ENCODE measurements around the gene SLC7A9.
"Not testable (repeated sequence)": the region's sequence is repeated elsewhere in the genome, so short reads cannot be mapped to it uniquely, and the experiment has no call there.

SLC7A9 gene

DNA sequence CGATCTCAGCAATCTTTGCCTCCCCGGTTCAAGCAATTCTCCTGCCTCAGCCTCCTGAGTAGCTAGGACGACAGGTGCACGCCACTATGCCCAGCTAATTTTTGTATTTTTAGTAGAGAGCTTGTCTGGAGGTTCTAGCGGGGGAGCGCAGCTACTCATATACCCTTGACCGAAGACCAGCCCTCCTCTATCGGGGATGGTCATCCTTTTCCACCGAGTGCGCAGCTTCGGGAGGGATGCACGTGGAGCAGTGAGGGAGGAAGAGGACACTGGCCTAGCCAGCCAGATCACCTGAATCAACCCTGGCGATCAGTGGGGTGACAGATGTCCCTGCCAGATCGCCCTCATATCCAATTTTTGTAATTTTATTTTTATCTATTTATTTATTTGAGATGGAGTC is 6.8 kb downstream of the SLC7A9 start:
- TF ChIP-seq, protein P1, sequence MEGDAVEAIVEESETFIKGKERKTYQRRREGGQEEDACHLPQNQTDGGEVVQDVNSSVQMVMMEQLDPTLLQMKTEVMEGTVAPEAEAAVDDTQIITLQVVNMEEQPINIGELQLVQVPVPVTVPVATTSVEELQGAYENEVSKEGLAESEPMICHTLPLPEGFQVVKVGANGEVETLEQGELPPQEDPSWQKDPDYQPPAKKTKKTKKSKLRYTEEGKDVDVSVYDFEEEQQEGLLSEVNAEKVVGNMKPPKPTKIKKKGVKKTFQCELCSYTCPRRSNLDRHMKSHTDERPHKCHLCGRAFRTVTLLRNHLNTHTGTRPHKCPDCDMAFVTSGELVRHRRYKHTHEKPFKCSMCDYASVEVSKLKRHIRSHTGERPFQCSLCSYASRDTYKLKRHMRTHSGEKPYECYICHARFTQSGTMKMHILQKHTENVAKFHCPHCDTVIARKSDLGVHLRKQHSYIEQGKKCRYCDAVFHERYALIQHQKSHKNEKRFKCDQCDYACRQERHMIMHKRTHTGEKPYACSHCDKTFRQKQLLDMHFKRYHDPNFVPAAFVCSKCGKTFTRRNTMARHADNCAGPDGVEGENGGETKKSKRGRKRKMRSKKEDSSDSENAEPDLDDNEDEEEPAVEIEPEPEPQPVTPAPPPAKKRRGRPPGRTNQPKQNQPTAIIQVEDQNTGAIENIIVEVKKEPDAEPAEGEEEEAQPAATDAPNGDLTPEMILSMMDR (IDR thresholded peaks at IDR 0.05; ENCODE audit: low read depth, low read length, missing control alignments), result no peak
- in situ Hi-C loops (cut with HindIII; ENCODE audit: low sequenced_read_pairs), result no loop called here
- DNase-seq (ENCODE audit: low read depth), result no peak
- H3K4me3 ChIP-seq (ENCODE audit: low read depth, low read length), result no peak overlapping the region

GRCh38 chr19:32862173-32862572 is 7.4 kb downstream of the SLC7A9 start:
- DNase-seq (ENCODE audit: low read depth), result no peak
- no peak overlapping the region for H3K4me3 ChIP-seq (ENCODE audit: low read depth, low read length)
- TF ChIP-seq, protein P1 (IDR thresholded peaks at IDR 0.05; ENCODE audit: low read depth, low read length, missing control alignments), result no peak
- in situ Hi-C loops (cut with HindIII; ENCODE audit: low sequenced_read_pairs), result no loop called here

- DNase-seq (ENCODE audit: low read depth), result no peak
- TF ChIP-seq, protein P1 (IDR thresholded peaks at IDR 0.05; ENCODE audit: low read depth, low read length, missing control alignments), result no peak
- no peak overlapping the region for H3K4me3 ChIP-seq (ENCODE audit: low read depth, low read length)
- in situ Hi-C loops (cut with HindIII; ENCODE audit: low sequenced_read_pairs), result no loop called here
Measured at GRCh38 chr19:32861596-32861995, 8.0 kb downstream of the SLC7A9 start.

- TF ChIP-seq, protein P1 (IDR thresholded peaks at IDR 0.05; ENCODE audit: low read depth, low read length, missing control alignments), result no peak
- in situ Hi-C loops (cut with HindIII; ENCODE audit: low sequenced_read_pairs), result no loop called here
- no peak overlapping the region for H3K4me3 ChIP-seq (ENCODE audit: low read depth, low read length)
- no peak for DNase-seq (ENCODE audit: low read depth)
Measured at GRCh38 chr19:32859591-32859990, 10.0 kb downstream of the SLC7A9 start.

DNA sequence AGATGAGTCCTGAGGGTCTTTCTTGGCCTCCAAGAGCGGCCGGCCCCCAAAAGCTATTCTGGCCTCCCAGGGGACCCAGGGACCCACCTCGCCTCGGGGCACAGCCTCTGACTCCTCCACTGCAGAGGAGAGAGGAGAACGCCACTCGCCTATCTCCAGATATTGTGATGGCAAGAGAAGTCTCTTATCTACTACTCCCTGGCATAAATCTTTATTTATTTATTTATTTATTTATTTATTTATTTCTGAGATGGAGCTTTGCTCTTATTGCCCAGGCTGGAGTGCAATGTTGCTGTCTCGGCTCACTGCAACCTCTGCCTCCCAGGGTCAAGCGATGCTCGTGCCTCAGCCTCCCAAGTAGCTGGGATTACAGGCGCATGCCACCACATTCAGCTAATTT is 11.0 kb downstream of the SLC7A9 start:
- in situ Hi-C loops (cut with HindIII; ENCODE audit: low sequenced_read_pairs), result no loop called here
- DNase-seq (ENCODE audit: low read depth), result no peak
- TF ChIP-seq, protein P1 (IDR thresholded peaks at IDR 0.05; ENCODE audit: low read depth, low read length, missing control alignments), result no peak
- no peak overlapping the region for H3K4me3 ChIP-seq (ENCODE audit: low read depth, low read length)

DNA sequence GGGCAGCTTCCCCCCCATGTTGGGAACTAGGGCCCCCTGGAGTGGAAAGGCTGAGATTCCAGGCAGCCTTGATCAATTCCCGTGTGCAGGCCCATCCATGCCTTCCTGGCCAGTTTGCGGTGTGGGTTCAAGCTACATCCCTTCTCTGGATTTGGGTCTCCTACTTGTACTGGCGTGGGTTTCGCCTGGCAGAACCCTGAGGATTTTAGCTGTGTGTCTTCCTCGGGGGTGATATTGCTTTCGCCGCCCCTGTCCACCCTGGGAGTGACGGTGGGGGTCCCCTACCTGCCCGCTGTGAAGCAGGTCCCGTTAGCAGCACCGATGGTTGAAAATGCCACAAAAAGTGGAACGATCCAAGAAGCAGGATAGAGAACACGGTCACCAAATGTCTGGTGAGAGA is 11.4 kb downstream of the SLC7A9 start:
- DNase-seq (ENCODE audit: low read depth), result no peak
- H3K4me3 ChIP-seq (ENCODE audit: low read depth, low read length), result no peak overlapping the region
- in situ Hi-C loops (cut with HindIII; ENCODE audit: low sequenced_read_pairs), result no loop called here
- TF ChIP-seq, protein P1 (IDR thresholded peaks at IDR 0.05; ENCODE audit: low read depth, low read length, missing control alignments), result no peak

- no peak overlapping the region for H3K4me3 ChIP-seq (ENCODE audit: low read depth, low read length)
- no peak for DNase-seq (ENCODE audit: low read depth)
- in situ Hi-C loops (cut with HindIII; ENCODE audit: low sequenced_read_pairs), result no loop called here
- TF ChIP-seq, protein P1 (IDR thresholded peaks at IDR 0.05; ENCODE audit: low read depth, low read length, missing control alignments), result no peak
Measured at GRCh38 chr19:32857584-32857983, 12.0 kb downstream of the SLC7A9 start.

DNA sequence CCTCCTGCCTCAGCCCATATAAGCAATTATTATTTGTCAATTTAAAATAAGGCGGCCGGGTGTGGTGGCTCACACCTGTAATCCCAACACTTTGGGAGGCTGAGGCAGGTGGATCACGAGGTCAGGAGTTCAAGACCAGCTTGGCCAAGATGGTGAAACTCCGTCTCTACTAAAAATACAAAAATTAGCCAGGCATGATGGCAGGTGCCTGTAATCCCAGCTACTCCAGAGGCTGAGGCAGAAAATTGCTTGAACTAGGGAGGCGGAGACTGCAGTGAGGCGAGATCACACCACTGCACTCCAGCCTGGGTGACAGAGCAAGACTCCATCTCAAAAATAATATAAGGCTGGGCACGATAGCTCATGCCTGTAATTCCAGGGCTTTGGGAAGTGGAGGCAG is 12.7 kb downstream of the SLC7A9 start:
- in situ Hi-C loops (cut with HindIII; ENCODE audit: low sequenced_read_pairs); DNase-seq (ENCODE audit: low read depth); H3K4me3 ChIP-seq (ENCODE audit: low read depth, low read length): not testable (repeated sequence)
